ENCODE data around the gene KIF5A.

The KIF5A gene

DNA sequence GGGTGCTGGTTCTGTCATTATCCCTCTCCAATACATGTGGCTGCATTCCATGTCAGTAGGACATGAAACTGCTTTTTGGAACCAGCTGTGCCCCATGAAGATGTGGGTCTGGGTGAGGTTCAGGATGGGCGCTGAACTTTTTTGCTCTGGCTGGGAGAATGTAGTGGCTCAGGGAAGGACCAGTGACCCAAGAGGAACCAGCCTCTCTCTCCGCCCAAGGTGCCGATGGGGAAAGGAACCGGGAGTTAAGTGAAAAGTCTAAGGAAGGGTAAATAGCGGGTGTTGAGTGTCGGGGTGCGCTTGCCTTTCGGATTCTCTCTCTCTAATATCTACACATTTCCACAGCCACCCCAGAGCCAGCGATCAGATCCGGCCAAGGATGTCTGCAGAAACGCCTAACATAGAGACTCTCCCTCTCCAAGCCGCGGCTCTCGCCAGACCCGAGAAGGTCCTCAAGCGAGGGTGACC lies 69.2 kb downstream of the KIF5A start:
- DNase-seq (ENCODE audit: low spot score): no peak
- H3K4me3 ChIP-seq (ENCODE audit: severe bottlenecking): no peak overlapping the region
- TF ChIP-seq, protein P1, sequence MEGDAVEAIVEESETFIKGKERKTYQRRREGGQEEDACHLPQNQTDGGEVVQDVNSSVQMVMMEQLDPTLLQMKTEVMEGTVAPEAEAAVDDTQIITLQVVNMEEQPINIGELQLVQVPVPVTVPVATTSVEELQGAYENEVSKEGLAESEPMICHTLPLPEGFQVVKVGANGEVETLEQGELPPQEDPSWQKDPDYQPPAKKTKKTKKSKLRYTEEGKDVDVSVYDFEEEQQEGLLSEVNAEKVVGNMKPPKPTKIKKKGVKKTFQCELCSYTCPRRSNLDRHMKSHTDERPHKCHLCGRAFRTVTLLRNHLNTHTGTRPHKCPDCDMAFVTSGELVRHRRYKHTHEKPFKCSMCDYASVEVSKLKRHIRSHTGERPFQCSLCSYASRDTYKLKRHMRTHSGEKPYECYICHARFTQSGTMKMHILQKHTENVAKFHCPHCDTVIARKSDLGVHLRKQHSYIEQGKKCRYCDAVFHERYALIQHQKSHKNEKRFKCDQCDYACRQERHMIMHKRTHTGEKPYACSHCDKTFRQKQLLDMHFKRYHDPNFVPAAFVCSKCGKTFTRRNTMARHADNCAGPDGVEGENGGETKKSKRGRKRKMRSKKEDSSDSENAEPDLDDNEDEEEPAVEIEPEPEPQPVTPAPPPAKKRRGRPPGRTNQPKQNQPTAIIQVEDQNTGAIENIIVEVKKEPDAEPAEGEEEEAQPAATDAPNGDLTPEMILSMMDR (IDR thresholded peaks at IDR 0.05; ENCODE audit: poor library complexity, severe bottlenecking): no peak

DNA sequence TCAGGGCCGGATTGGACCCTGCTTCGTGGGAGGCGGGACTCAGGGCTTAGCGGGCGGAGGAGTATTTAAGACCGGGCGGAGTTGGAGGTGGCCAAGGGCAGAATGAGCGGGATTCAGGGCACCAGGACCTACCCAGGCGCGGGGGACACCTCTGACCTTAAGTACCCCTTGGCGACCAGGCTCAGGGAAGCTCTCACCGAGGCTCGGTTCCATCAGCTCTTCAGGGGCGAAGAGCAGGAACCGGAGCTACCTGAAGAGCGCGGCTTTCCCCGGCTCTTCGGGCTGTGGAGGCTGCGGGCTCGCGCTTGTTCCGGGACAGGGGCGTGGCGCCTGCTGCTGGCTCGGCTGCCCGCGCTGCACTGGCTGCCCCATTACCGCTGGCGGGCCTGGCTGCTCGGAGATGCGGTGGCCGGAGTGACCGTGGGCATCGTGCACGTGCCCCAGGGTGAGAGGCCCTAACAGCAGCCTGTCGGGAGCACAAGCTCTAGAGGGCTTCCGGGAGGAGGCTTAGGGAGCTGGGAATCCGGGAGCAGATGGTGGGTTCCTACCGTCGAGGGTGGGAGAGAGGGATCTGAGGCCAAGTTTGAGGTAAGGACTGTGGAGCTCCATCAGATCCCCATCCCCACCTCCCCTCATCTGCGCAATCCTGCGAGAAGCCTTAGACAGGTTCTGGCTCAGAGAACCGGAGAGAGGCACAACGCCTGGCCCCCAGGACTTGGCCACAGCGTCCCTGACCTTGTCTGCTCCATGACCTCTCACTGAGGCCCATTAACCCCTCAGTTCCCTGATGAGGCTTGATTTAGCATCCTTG lies 69.8 kb downstream of the KIF5A start:
- 0 out of 3 replicates have a peak, but pooled peaks have one; percentile 7 for ATAC-seq (ENCODE audit: low read depth)
- Histone ChIP-seq H3K36me3 (ENCODE audit: low read depth) (no peaks in the 10 kb centered on the region), H3K27ac (ENCODE audit: poor library complexity, severe bottlenecking) (no peak overlapping the region), H3K9me3 (ENCODE audit: severe bottlenecking) (no peaks in the 10 kb centered on the region), H3K4me3 (ENCODE audit: severe bottlenecking) (no peak overlapping the region), H3K4me1 (ENCODE audit: insufficient read depth, poor library complexity, severe bottlenecking) (no peaks in the 10 kb centered on the region), H3K27me3 (ENCODE audit: insufficient read depth, poor library complexity, severe bottlenecking) (peaks cover 44% of the 10 kb centered on the region)
- TF ChIP-seq, protein P1 (IDR thresholded peaks at IDR 0.05; ENCODE audit: poor library complexity, severe bottlenecking): no peak
- peak; percentile 58 for DNase-seq (ENCODE audit: low spot score)

More for the DNA sequence above, 69.2 kb downstream of the KIF5A start:
- H3K27me3 ChIP-seq (ENCODE audit: insufficient read depth, poor library complexity, severe bottlenecking): peaks cover 44% of the 10 kb centered on the region
- no peaks in the 10 kb centered on the region for H3K36me3 ChIP-seq (ENCODE audit: low read depth)
- no peaks in the 10 kb centered on the region for H3K9me3 ChIP-seq (ENCODE audit: severe bottlenecking)
- ATAC-seq (ENCODE audit: low read depth): no peak
- no peaks in the 10 kb centered on the region for H3K4me1 ChIP-seq (ENCODE audit: insufficient read depth, poor library complexity, severe bottlenecking)
- no peak overlapping the region for H3K27ac ChIP-seq (ENCODE audit: poor library complexity, severe bottlenecking)

DNA sequence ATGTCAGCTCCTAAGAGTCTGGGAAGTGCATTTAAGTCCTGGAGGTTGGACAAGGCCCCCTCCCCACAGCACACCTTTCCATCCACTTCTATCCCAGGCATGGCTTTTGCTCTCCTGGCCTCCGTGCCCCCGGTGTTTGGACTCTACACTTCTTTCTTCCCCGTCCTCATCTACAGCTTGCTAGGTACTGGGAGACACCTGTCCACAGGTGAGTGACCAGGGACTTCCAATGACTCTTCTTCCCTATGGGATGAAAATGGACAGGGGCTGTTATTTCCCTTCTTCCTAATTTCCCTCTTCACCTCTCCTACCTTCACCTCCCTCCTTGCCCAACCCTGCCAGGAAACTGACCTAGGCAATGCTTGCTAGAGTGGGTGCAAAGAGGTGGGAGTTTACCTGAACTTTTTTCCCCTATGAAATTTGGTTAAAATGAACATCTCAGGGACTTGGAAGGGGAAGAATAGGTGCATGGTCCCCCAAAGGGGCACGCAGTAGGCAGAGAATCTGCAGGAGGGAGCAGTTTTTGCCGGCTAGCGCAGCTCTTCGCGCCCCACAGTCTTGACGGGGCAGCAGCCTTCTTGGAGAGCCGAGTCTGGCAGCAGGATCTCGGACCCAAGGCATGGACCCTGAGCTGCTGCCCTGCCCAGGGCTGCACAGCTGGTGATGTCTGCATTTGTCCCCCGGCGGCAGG lies 70.5 kb downstream of the KIF5A start:
- no peaks in the 10 kb centered on the region for H3K9me3 ChIP-seq (ENCODE audit: severe bottlenecking)
- ATAC-seq (ENCODE audit: low read depth) (no peak), DNase-seq (ENCODE audit: low spot score) (no peak)
- H3K4me3 ChIP-seq (ENCODE audit: severe bottlenecking): no peak overlapping the region
- peaks cover 44% of the 10 kb centered on the region for H3K27me3 ChIP-seq (ENCODE audit: insufficient read depth, poor library complexity, severe bottlenecking)
- H3K27ac ChIP-seq (ENCODE audit: poor library complexity, severe bottlenecking): no peak overlapping the region
- H3K4me1 ChIP-seq (ENCODE audit: insufficient read depth, poor library complexity, severe bottlenecking): no peaks in the 10 kb centered on the region
- TF ChIP-seq, protein P1 (IDR thresholded peaks at IDR 0.05; ENCODE audit: poor library complexity, severe bottlenecking): no peak
- no peaks in the 10 kb centered on the region for H3K36me3 ChIP-seq (ENCODE audit: low read depth)

DNA sequence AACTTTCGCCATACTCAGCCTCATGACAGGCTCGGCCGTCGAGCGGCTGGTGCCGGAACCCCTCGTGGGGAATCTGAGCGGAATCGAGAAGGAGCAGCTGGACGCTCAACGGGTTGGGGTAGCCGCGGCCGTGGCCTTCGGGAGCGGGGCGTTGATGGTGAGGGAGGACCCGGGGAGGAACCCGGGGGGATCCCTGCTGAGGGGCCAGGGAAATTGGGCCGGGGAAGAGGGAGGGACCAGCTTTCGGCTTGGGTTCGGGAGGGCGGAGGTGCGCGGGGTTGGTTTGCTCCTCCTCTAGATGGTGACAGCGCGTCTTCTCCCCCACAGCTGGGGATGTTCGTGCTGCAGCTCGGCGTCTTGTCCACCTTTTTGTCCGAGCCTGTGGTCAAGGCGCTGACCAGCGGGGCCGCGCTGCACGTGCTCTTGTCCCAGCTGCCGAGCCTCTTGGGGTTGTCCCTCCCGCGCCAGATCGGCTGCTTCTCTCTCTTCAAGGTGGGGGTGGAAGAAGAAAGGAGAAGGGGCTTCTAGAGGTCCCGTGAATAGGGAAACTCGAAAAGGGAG lies 71.2 kb downstream of the KIF5A start:
- H3K36me3 ChIP-seq (ENCODE audit: low read depth): no peaks in the 10 kb centered on the region

More for the DNA sequence above, 71.2 kb downstream of the KIF5A start:
- ATAC-seq (ENCODE audit: low read depth): no peak
- Histone ChIP-seq H3K4me3 (ENCODE audit: severe bottlenecking) (no peak overlapping the region), H3K27me3 (ENCODE audit: insufficient read depth, poor library complexity, severe bottlenecking) (peaks cover 44% of the 10 kb centered on the region), H3K27ac (ENCODE audit: poor library complexity, severe bottlenecking) (no peak overlapping the region), H3K4me1 (ENCODE audit: insufficient read depth, poor library complexity, severe bottlenecking) (no peaks in the 10 kb centered on the region), H3K9me3 (ENCODE audit: severe bottlenecking) (no peaks in the 10 kb centered on the region)
- DNase-seq (ENCODE audit: low spot score): peak; percentile 43
- TF ChIP-seq, protein P1 (IDR thresholded peaks at IDR 0.05; ENCODE audit: poor library complexity, severe bottlenecking): no peak

Data from RWPE2 (cell line).